ENCODE measurements around the gene EPSTI1. TPM values are rescaled to one million over a fixed set of nuclear protein-coding genes. Genes with fewer than 3 reads are reported as not detected.

Gene EPSTI1
- total RNA-seq, 6 experiments from 2014 or later = 2.5 to 9.9 (median 5.2) TPM

- WGBS (ENCODE audit: insufficient coverage, low coverage, low lambda C conversion rate, missing lambda C conversion rate) = 72% methylated on average over 4 of the region's 4 CpGs
Observed at GRCh38 chr13:42860485-42860884, 131.6 kb downstream of the EPSTI1 start.

GRCh38 chr13:42859760-42860159, 132.3 kb downstream of the EPSTI1 start:
- DNase-seq (no peak), ATAC-seq (no peak)
- intact Hi-C loops (cut with DNase I) = no loop called here
- Histone ChIP-seq H3K4me3 (no peak overlapping the region), H3K4me1 (no peaks in the 10 kb centered on the region), H3K36me3 (no peaks in the 10 kb centered on the region), H3K27me3 (no peaks in the 10 kb centered on the region), H3K9me3 (no peaks in the 10 kb centered on the region), H3K27ac (no peak overlapping the region)
- 63% methylated on average over 2 of the region's 2 CpGs for WGBS (ENCODE audit: insufficient coverage, low coverage, low lambda C conversion rate, missing lambda C conversion rate)
- TF ChIP-seq, protein P1, sequence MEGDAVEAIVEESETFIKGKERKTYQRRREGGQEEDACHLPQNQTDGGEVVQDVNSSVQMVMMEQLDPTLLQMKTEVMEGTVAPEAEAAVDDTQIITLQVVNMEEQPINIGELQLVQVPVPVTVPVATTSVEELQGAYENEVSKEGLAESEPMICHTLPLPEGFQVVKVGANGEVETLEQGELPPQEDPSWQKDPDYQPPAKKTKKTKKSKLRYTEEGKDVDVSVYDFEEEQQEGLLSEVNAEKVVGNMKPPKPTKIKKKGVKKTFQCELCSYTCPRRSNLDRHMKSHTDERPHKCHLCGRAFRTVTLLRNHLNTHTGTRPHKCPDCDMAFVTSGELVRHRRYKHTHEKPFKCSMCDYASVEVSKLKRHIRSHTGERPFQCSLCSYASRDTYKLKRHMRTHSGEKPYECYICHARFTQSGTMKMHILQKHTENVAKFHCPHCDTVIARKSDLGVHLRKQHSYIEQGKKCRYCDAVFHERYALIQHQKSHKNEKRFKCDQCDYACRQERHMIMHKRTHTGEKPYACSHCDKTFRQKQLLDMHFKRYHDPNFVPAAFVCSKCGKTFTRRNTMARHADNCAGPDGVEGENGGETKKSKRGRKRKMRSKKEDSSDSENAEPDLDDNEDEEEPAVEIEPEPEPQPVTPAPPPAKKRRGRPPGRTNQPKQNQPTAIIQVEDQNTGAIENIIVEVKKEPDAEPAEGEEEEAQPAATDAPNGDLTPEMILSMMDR (IDR thresholded peaks at IDR 0.05) = no peak
- TF ChIP-seq POLR2A (IDR thresholded peaks at IDR 0.05) = no peak

More at GRCh38 chr13:42860485-42860884, 131.6 kb downstream of the EPSTI1 start:
- ATAC-seq = no peak
- no peaks in the 10 kb centered on the region for H3K9me3 ChIP-seq
- no peaks in the 10 kb centered on the region for H3K4me1 ChIP-seq
- intact Hi-C loops (cut with DNase I) = no loop called here
- H3K27me3 ChIP-seq = no peaks in the 10 kb centered on the region
- H3K4me3 ChIP-seq = no peak overlapping the region
- no peaks in the 10 kb centered on the region for H3K36me3 ChIP-seq
- TF ChIP-seq, protein P1 (IDR thresholded peaks at IDR 0.05) = no peak
- no peak for DNase-seq
- no peak overlapping the region for H3K27ac ChIP-seq

DNA sequence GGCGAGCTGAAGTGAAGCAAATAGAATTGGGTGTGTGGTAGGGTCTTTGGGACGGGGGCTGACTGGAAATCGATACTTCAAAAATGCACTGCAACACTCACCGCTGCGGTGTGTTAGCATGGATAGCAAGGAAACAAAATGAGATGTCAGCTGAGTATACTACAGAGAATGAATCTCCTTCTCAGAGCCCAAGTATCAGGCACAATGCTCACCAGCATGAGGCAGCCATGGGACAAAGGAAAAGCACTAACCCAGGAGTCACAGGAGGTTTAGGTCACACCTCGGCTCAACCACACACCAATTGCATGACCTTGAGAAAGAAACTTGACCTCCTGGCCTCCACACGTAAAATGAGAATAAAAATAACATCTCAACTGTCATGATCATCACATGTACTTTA, 136.6 kb downstream of the EPSTI1 start:
- Histone ChIP-seq H3K4me3 (no peak overlapping the region), H3K27ac (no peak overlapping the region), H3K36me3 (no peaks in the 10 kb centered on the region), H3K4me1 (no peaks in the 10 kb centered on the region), H3K27me3 (no peaks in the 10 kb centered on the region), H3K9me3 (no peaks in the 10 kb centered on the region)
- ATAC-seq (no peak), DNase-seq (no peak)
- TF ChIP-seq, protein P1 (IDR thresholded peaks at IDR 0.05) = no peak
- no peak for TF ChIP-seq POLR2A (IDR thresholded peaks at IDR 0.05)
- intact Hi-C loops (cut with DNase I) = no loop called here
- 55% methylated on average over 6 of the region's 7 CpGs for WGBS (ENCODE audit: insufficient coverage, low coverage, low lambda C conversion rate, missing lambda C conversion rate)

- Histone ChIP-seq H3K9me3 (no peaks in the 10 kb centered on the region), H3K4me1 (no peaks in the 10 kb centered on the region), H3K27ac (no peak overlapping the region), H3K4me3 (no peak overlapping the region), H3K36me3 (no peaks in the 10 kb centered on the region), H3K27me3 (no peaks in the 10 kb centered on the region)
- ATAC-seq (no peak), DNase-seq (no peak)
- 77% methylated on average over 3 of the region's 3 CpGs for WGBS (ENCODE audit: insufficient coverage, low coverage, low lambda C conversion rate, missing lambda C conversion rate)
- TF ChIP-seq, protein P1 (IDR thresholded peaks at IDR 0.05) = no peak
- no peak for TF ChIP-seq POLR2A (IDR thresholded peaks at IDR 0.05)
- intact Hi-C loops (cut with DNase I) = no loop called here
Observed at GRCh38 chr13:42852136-42852535, 139.9 kb downstream of the EPSTI1 start.

DNA sequence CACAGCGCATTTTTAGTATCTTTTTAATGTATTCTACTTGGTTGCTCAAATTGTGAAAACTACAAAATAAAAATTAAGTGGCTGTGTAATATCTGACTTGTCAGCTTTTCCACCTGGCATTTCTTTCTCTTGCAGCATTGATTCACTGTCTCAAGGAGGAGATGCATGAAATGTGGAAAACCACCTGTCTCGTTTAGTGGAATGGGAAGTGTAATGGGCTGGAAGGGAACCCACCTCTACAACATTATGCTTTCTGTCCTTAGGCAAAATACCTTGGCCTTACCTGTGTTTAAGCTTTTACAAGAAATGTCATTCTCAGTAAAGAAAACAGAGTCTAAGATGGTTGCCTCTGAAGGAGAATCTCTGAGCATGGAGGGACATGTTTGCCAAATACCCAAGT, 142.8 kb downstream of the EPSTI1 start:
- no peak overlapping the region for H3K27ac ChIP-seq
- no peak for ATAC-seq
- intact Hi-C loops (cut with DNase I) = no loop called here
- no peak overlapping the region for H3K4me3 ChIP-seq
- no peaks in the 10 kb centered on the region for H3K27me3 ChIP-seq
- TF ChIP-seq POLR2A (IDR thresholded peaks at IDR 0.05) = no peak
- TF ChIP-seq, protein P1 (IDR thresholded peaks at IDR 0.05) = no peak
- H3K9me3 ChIP-seq = no peaks in the 10 kb centered on the region
- H3K36me3 ChIP-seq = no peaks in the 10 kb centered on the region
- 63% methylated on average over 2 of the region's 2 CpGs for WGBS (ENCODE audit: insufficient coverage, low coverage, low lambda C conversion rate, missing lambda C conversion rate)
- DNase-seq = no peak
- no peaks in the 10 kb centered on the region for H3K4me1 ChIP-seq

Data from right lobe of liver (tissue), 6 donors.